Stimulated activated CD4-positive, alpha-beta T cell treated with anti-CD3 and anti-CD28 coated beads, Interleukin-15, amount 100 ng/mL, for 48 hours (primary cell): Measurements from ENCODE around the gene SLC44A3.

Experiments
- DNase-seq, 2 donors: peaks; one replicate each; pipeline ENCODE4 v3.0.0-alpha.2; 2020; ENCODE audit warnings: low read depth in 2 of 2

The SLC44A3 gene

DNA sequence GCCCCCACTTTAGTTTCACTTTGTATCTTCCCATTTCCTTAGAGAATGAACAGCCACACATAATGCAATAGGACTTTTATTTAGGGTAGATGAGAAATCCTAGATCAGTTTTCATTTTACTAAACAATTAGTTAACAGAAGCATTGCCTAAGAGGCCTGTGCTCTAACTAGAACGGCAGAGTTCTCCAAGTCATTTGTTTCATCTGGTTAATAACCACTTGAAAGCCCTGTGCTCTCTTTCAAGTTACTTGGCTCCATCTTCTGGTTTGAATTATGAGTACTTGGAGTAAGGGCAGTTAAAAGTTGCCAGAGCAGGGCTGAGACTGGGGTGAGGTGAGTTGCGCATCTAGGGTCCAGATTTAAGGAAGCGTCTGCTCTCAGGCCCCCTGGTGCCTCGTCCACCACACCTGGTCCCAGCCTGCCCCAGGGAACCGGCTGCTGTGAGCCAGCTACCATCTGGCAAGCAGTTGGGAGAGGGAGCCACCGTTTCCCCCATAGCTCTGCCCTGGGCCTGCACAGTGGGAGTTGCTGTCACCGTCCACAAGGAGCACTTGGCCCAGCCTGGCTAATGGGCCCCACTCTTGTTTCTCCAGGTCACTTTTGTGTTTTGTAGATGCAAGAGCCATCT lies 18.1 kb upstream of the SLC44A3 start:
- no peak for DNase-seq

DNA sequence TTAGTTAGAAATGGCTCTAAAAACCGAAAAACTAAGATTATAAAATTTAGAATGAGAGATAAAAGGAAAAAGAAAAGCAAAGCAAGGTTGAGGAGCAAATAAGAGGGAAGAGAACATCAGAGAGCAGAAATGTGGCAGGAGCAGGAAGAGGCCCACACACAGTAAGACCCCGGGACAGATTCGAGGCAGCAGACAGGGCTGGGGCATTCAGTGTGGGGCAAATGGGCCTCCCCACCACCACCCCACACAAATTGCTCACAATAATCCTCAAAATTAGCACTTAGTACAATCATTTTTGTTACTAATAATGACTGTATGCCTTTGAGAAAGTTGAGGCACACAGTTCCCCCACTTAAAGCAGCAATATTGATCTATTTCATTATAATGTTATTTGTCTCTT lies 17.1 kb upstream of the SLC44A3 start:
- no peak for DNase-seq

DNA sequence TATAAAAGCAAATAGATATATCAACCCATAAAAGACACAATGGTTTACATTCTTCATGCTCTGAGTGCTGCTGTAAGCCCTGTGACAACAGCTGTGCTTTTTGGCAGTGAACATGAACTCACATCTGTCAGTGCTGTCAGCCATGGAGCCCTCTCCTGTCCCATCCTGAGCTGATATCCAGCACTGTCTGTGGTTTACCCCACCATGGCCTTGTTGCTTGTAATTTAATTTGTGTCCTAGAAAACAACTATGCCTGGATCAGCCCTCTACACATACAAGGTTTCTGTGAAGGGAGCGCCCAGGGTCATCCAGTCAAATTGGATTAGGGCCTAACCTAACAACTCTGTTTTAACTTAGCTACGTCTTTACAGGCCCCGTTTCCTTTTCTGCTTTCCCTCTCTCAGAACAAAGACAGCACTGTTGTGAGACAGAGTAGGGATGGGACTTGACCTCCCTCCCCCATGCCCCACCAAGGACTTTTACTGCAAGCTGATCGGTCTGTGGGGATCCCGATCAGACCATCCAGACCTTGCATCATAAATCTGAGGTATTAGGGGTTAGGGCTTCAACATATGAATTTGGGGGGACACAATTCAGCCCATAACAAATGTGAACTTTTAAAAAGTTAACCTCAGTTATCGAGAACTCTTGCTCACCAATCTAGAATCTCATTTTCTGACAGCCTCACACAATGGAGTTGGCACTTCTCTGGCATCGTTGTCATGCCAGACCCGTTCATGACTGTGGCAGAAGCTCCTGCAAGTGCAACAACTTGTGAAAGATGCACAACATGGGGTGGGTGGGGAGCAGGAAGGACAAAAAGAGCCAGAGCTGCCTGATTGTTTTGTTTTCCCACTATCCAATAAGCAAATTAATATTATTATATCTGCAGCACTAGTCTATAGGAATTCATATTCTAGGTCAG lies 16.4 kb upstream of the SLC44A3 start:
- no peak for DNase-seq

DNA sequence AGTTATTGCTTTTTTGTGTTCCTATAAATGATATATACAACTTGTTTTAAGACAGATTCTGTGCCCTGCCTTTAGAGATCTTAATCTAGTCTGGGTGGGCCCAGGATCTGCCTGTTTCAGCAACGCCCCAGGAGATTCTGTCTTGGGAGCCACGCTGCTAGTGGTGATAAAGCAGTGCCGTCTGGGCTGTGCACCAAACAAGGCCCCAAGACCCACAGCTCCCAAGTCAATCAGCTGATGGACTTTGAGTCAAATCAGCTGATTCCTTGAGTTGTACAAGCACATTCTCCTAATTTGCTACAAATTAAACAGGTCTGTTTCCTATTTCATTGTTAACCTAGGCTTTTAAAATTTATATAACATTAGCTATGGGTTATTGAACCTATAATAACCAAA lies 15.7 kb upstream of the SLC44A3 start:
- DNase-seq, result no peak

DNA sequence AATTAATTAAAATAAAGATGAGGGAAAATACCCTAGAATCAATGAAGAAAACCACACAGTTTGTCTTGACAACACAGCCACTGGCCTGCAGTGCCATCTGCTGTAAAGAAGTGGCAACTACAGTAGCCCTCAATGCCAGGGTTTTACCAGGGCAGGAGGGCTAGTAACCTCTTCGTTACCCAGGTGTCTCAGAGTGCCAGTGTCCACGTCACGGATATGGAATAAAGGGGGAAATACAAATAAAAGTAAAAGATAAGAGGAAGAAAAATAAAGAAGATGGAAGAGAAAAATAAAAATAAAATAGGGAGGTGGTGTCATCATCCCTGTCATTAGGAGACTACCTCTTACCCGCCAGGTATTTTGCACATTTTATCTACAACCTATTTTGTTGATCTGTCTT lies 14.2 kb upstream of the SLC44A3 start:
- DNase-seq, result peak; percentile 29 to 33

DNA sequence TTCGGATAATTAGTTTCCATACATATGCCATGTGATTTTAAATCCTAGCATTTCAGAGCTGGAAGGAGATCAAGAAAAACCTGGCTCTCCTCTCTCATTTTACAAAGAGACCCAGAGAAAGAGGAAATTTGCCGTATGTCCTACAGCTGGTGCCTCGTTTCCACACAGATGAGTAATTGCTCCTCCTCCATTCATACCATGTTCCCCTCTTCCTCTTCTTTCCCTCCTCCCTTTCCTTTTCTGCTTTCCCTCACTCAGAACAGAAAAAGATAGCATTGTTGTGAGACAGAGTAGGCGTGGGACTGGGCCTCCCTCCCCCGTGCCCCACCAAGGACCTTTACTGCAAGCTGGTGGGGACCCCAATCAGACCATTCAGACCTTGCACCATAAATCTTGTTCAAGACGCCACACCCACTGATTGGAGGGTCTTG lies 13.7 kb upstream of the SLC44A3 start:
- no peak for DNase-seq

DNA sequence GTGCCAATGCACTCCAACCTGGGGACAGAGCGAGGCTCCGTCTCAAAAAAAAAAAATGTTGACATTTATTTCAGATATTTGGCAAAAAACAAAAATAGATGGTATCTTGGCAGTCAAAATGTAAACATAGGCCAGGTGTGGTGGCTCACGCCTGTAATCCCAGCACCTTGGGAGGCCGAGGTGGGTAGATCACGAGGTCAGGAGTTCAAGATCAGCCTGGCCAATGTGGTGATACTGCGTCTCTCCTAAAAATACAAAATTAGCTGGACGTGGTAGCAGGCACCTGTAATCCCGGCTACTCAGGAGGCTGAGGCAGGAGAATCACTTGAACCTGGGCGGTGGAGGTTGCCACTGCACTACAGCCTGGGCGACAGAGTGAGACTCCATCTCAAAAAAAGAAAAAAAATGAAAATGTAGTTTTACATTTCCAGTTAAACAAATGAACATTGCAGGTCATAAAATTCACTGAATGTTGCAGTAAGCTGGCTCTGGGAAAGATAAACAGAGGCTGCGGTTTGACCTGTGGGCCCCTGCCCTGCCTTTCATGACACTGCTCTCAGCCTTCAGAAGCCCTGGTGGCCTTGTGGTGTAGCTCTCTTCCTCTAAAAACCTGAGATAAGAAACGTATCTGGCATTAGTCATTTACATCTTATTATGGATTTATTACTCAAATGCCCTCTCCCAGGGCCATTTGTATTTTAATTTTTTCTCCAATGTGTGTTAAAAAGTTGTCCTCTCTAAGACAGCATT lies 12.2 kb upstream of the SLC44A3 start:
- no peak for DNase-seq

DNA sequence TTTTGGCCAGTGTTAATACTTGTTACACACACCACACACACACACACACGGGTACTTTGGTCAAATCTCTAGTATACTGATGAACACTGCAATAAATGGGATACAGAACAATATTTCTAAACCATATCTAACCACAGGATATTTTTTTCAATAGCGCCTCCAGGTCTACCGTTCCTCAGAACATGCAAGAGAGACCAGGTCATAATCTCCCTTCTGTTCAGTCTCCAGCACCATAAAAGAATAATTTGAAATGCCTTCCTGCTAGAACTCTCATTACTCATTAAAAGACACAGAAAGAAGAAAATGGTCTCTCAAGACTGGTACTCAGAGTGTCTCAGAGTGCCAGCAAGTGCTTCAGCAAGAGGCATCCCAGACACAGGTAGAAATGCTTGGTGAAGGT lies 11.5 kb upstream of the SLC44A3 start:
- DNase-seq, result no peak

DNA sequence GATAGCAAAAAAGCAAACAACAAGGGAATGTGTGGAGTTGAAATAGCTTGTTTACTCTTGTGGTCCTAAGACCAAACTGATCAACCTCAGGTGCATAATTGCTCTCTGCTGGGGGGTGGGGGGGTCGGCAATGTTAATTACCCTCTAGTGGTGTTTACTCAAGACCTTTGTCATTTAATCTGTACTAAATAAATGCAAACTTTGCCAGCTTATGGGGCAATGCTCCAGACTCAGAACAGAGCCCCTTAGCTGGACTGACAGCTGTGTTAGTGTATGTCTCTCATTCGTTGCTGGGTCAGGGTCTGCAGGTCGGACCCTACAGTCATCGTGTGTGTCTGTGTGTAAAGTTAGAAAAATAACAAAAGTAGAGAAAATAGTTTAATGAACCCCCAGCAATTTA lies 7.2 kb upstream of the SLC44A3 start:
- no peak for DNase-seq

DNA sequence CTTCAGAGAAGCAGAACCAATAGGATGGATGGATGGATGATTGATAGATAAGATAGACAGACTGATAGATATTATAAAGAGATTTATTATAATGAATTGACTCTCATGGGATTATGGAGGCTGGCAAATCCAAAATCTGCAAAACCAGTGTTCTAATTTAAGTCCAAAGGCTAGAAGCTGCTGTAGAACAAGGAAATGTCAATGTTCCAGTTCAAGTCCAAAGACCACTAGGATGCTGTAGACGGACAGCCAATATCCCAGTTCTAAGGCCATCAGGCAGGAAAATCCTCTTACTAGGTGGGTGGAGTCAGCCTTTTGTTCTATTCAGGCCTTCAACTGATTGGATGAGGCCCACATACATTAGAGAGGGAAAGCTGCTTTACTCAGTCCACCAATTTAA lies 4.1 kb upstream of the SLC44A3 start:
- no peak for DNase-seq

DNA sequence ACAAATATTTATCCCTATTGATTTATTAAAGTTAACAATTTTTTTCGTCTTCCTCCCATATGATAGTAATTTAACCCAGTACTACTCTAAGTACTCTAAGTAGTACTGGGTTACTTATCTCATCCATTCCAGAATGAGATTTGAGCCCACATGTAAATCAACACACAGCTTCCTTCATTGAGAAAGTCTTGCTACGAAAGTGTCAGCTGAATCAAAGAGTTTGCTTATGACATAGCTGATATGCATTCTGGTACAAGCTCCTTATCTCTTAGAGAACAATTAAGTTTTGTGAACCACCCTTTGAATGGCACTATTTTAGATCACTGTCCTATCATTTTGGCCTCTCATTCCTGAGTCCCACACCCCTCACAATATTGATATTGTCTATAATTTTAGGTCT lies 2.4 kb upstream of the SLC44A3 start:
- DNase-seq, result no peak

DNA sequence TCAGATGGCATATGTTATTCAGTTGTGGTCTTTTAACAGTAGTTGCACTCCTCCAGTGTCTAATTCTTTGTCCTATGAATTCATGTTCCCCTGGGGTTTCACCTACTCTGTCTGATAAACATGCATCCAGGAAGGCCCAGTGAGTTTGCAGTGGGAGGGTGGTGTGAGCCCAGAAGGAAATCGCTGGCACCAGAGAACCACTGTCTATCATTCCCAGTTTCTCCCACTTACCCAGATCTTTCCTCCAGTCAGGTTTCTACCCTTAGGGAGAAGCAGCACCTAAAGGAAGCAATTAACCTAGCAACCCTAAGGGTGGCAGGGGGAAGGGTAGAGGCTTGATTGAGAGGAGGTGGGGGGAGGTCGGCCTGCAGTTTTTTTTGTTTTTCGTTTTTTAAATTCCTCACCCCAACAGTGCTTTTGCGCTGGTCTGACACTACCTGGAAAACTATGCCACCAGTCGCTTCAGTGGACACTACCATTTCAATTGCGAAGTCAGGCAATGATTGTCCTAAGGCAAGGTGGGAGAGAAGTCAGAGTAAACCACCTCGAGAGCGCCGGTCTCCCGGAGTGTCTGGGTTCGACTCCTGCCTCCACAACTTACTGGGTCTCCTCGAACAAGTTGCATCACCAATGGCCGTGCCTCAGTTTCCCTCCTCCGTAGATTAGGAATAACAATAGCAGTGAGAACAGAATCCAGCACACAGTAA lies 766 bp upstream of the SLC44A3 start:
- DNase-seq, result no peak

DNA sequence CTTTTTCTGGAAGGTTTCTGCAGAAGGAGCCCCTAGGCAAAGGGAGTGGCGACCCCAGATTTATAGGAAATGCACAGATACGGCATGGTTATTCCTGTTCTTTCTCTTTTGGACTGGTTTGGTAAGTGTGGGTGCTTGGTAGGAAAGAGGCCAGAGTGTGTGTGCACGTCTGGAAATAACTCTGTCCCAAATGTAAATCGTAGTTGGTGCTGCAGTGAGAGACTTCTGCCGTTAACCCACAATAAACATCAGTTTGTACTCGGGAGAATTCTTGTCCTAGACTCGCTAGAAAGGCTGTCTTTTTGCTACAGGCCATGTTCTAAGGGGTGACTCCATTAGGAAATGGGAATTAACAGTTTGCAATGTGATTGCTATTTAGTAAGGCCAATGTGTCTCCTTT lies 779 bp downstream of the SLC44A3 start:
- no peak for DNase-seq

DNA sequence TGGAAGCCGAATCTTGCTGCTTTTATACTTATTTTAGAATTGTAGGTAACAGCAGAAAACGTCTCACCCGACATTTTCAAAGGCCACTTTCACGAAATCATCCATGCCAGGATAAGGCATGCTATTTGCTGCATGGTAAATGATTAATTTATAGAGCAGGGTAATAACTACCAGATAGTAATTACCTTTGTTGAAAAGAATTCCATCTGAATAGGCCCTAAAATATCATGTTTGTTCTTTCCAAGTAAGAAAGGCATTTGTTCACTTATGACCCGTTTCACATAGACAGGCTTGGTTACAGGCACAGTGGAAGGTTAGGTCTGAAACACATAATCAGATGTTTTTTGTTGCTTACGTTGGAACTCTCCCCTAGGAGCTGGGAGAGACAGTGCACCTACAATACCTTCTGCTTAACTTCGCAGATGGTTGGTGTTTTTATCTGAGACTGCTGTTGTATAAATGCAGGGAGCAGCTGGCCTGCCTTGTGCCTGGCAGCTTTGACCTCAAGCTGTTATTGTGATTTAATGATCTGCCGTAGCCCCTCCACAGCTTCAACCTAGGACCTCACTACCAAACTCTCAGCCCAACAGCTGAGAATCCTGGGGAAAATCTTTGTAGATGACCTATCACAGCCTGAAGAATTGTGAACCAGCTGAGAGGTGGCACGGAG lies 1.6 kb downstream of the SLC44A3 start:
- no peak for DNase-seq

DNA sequence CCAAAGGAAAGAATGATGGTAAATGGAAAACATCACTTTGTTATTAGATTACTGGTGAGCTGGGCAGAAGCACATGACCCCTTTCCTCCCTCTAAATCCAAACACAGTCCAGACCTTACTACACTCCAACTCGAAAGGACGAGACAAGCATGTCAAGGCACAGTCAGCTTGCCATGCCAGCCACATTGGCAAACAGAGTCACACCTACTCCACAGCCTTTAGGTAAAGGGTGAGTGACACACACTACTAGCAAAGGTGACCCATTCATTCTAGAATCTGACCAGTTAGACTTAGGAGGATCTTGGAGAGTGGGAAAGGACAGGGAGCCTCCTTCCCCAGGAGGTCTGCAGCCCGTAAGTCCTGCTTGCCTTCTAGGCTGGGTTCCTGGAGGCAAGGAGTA lies 3.0 kb downstream of the SLC44A3 start:
- no peak for DNase-seq

DNA sequence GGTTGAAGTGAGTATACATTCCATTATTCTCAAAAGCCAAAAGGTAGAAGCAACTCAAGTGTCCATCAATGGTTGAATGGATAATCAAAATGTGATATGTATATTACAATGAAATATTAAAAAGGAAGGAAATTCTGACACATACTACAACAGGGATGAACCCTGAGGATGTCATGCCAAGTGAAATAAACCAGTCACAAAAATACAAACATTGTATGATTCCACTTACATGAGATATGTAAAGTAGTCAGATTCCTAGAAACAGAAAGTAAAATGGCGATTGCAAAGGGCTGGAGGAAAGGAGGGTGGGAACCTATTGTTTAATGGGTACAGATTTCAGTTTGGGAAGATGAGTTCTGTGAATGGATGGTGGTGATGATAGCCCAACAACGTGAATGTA lies 5.8 kb downstream of the SLC44A3 start:
- no peak for DNase-seq

DNA sequence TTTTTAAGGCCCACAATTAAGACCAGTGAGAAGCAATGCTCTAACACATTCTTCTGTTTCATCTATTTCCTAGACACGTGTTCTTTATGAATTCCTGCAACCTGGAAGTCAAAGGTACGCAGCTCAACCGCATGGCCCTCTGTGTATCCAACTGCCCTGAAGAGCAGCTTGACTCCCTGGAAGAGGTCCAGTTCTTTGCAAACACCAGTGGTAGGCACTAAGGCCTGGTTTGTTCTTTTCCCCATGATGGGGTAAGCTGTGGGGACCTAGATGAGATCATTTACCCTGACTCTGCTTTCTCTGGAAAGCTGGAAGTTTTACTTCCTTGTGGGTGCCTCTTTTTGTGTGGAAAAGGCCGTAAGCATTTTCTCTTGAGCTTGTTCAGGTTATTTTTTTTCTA lies 7.3 kb downstream of the SLC44A3 start:
- DNase-seq, result no peak

DNA sequence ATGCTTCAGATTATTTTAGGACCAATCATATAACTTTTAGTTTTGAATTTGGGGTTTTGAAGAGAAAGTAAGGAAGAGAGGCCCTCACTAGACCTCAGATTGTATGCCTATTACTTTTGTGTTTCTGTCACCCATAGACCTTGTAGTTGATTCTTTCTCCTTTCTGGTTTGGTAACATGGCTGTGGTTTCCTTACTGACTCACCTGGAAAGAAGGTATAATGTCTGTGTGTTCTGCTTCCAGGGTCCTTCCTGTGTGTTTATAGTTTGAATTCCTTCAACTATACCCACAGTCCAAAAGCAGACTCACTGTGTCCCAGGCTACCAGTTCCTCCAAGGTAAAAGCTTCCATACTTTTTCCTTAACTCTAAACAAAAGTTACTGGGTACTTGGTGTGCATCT lies 8.1 kb downstream of the SLC44A3 start:
- no peak for DNase-seq

DNA sequence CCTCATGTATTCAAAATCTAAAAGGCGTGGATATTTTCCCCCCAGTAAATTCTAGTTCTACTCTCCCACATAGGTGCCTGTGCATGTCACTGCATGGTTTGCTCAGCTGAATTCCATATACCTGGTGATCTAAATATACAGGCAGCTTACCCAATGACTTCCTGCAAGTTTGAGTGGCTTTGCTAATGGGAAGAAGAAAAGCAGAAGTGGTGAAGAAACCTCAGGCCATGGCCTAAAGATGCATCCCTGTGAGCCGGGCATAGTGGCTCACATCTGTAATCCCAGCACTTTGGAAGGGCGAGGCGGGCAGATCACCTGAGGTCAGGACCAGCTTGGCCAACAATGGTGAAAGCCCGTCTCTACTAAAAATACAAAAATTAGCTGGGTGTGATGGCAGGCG lies 11.5 kb downstream of the SLC44A3 start:
- no peak for DNase-seq

DNA sequence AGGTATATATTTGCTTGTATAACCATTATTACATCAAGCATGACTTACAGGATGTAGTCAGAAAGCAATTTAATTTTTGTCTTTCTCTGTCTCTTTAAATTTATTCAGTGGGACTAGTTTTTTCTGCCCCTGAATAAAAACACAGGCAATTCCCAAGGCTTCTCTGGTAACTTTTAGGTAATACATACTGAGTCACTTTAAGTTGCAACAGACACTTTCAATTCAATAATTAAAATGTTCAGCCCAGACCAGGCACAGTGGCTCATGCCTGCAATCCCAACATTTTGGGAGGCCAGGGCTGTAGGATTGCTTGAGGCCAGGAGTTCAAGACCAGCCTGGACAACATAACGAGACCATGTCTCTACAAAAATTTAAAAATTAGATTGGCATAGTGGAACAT lies 12.3 kb downstream of the SLC44A3 start:
- no peak for DNase-seq

DNA sequence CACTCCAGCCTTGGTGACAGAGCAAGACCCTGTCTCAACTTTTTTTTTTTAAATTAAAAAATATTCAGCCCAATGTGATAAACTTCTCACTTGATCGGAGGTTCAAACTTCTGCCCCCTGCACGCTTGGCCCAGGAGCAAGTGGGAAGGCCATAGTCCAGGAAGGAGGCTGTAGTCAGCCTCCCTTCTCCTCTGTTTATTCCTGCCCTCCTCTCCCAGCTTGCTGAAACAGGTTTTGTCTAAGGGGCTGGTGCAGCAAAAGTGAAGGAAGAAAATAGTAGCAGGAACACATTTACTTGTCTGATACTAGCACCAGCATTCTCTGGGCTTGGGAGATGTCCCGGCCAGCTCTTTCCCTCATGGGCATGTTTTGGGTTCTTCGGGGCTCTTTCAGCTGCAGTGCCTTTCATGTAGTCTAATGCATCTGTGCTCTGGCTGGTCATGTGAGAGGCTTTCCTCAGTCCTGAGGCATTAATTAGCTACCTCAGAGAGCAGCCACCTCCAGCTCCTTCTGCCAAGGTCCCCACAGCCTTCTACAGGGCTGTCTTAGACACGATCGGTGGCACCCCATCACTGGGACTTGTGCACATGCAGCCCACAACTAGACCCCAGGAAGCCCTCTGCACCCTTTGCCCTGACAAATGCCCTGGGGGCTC lies 12.9 kb downstream of the SLC44A3 start:
- no peak for DNase-seq
